GM23338 (cell line): ENCODE results near the gene NTRK3. TPM values are rescaled to one million over a fixed set of nuclear protein-coding genes. Genes with fewer than 3 reads are reported as not detected.

Source experiments
- ATAC-seq: fragments of 200-7000 bp; cut with Tn5 transposase; 3 replicates; pipeline ENCODE4 v1.9.1; 2020
- DNase-seq: peaks from one replicate; pipeline ENCODE4 v3.0.0-alpha.2; 2015; ENCODE audit warnings: low spot score
- H2AFZ ChIP-seq: fragments of 200-600 bp; sonication (generic); 2 replicates; pipeline ENCODE4 v1.8.0; 2016; ENCODE audit warnings: antibody characterized with exemption, mild to moderate bottlenecking, moderate library complexity
- H3F3A ChIP-seq: fragments of 200-600 bp; sonication (generic); replicated peaks from 2 replicates; pipeline ENCODE4 v1.8.0; 2017; ENCODE audit warnings: antibody characterized with exemption, mixed run types, low read depth
- H3K27ac ChIP-seq: fragments of 200-600 bp; sonication (generic); 2 replicates; pipeline ENCODE4 v1.6.1; 2016; ENCODE audit warnings: low read depth
- H3K27me3 ChIP-seq: fragments of 200-600 bp; sonication (generic); 2 replicates; pipeline ENCODE4 v1.8.0; 2016; ENCODE audit warnings: mild to moderate bottlenecking, mixed run types, moderate library complexity; ENCODE audit not compliant: insufficient read depth
- H3K36me3 ChIP-seq: fragments of 200-600 bp; sonication (generic); 2 replicates; pipeline ENCODE4 v1.8.0; 2016; ENCODE audit warnings: mild to moderate bottlenecking; ENCODE audit not compliant: insufficient read depth
- H3K4me1 ChIP-seq: fragments of 200-600 bp; sonication (generic); 2 replicates; pipeline ENCODE4 v1.8.0; 2016; ENCODE audit warnings: mild to moderate bottlenecking, moderate library complexity; ENCODE audit not compliant: insufficient read depth
- H3K4me2 ChIP-seq: fragments of 200-600 bp; sonication (generic); 2 replicates; pipeline ENCODE4 v1.7.1; 2017; ENCODE audit warnings: mixed run types
- H3K4me3 ChIP-seq: fragments of 200-600 bp; sonication (generic); 2 replicates; pipeline ENCODE4 v1.6.1; 2016; ENCODE audit warnings: mixed run types
- H3K79me2 ChIP-seq: fragments of 200-600 bp; sonication (generic); replicated peaks from 2 replicates; pipeline ENCODE4 v1.8.0; 2017; ENCODE audit warnings: mild to moderate bottlenecking; ENCODE audit not compliant: insufficient read depth
- H3K9me2 ChIP-seq: fragments of 200-600 bp; sonication (generic); 2 replicates; pipeline ENCODE4 v1.8.0; 2017; ENCODE audit not compliant: insufficient read depth
- H4K20me1 ChIP-seq: fragments of 200-600 bp; sonication (generic); replicated peaks from 2 replicates; pipeline ENCODE4 v1.8.0; 2017; ENCODE audit warnings: mild to moderate bottlenecking; ENCODE audit not compliant: insufficient read depth
- H3K27ac Mint-ChIP-seq: 2 replicates; pipeline ENCODE4 v1.8.0; 2020; ENCODE audit warnings: inconsistent platforms, mild to moderate bottlenecking, moderate library complexity, mixed read lengths
- H3K27me3 Mint-ChIP-seq: 3 replicates; pipeline ENCODE4 v1.8.0; 2022; ENCODE audit warnings: low read depth, mild to moderate bottlenecking, moderate library complexity, mixed read lengths, inconsistent platforms; ENCODE audit not compliant: insufficient read depth, poor library complexity
- H3K36me3 Mint-ChIP-seq: 3 replicates; pipeline ENCODE4 v1.8.0; 2021; ENCODE audit warnings: low read depth, mild to moderate bottlenecking, inconsistent platforms, moderate library complexity, mixed read lengths
- H3K4me1 Mint-ChIP-seq: 3 replicates; pipeline ENCODE4 v1.8.0; 2020; ENCODE audit warnings: mild to moderate bottlenecking, inconsistent platforms, mixed read lengths
- H3K4me3 Mint-ChIP-seq: 3 replicates; pipeline ENCODE4 v1.8.0; 2021; ENCODE audit warnings: moderate library complexity, mild to moderate bottlenecking, inconsistent platforms, mixed read lengths
- H3K9me3 Mint-ChIP-seq: 3 replicates; pipeline ENCODE4 v1.8.0; 2020; ENCODE audit warnings: moderate library complexity, mild to moderate bottlenecking, inconsistent platforms, mixed read lengths
- CREB1 ChIP-seq: fragments of 250-450 bp; sonication (Bioruptor Pico); IDR thresholded peaks from 2 replicates; pipeline ENCODE4 v1.5.0; 2020; ENCODE audit warnings: low read depth, mild to moderate bottlenecking, moderate library complexity
- CTCF ChIP-seq, 2 experiments: fragments of 200-600 bp in 1 of 2; sonication (generic) in 1 of 2; conservative IDR thresholded peaks; 2 replicates each; pipeline versions ENCODE4 v1.5.1 to v1.6.1; 2016 to 2017; ENCODE audit warnings: antibody characterized with exemption in 2 of 2, low read depth in 2 of 2, mild to moderate bottlenecking in 2 of 2, moderate library complexity in 1 of 2
- JUNB ChIP-seq: IDR thresholded peaks from one replicate; pipeline ENCODE4 v1.6.1; 2016; ENCODE audit warnings: antibody characterized with exemption; ENCODE audit not compliant: unreplicated experiment
- NANOG ChIP-seq: IDR thresholded peaks from 2 replicates; pipeline ENCODE4 v1.6.1; 2016; ENCODE audit warnings: antibody characterized with exemption, borderline replicate concordance
- POLR2AphosphoS5 ChIP-seq: IDR thresholded peaks from 2 replicates; pipeline ENCODE4 v1.6.1; 2016; ENCODE audit warnings: antibody characterized with exemption, low read depth
- STAT1 ChIP-seq: IDR thresholded peaks from one replicate; pipeline ENCODE4 v1.6.1; 2016; ENCODE audit warnings: antibody characterized with exemption; ENCODE audit not compliant: unreplicated experiment
- ZNF114 ChIP-seq: fragments of 250-450 bp; sonication (Bioruptor Pico); IDR thresholded peaks from 2 replicates; pipeline ENCODE4 v1.5.0; 2020; ENCODE audit warnings: mild to moderate bottlenecking, moderate library complexity
- ZNF331 ChIP-seq: fragments of 250-450 bp; sonication (Bioruptor Pico); IDR thresholded peaks from 2 replicates; pipeline ENCODE4 v1.5.0; 2020; ENCODE audit warnings: low read depth, mild to moderate bottlenecking, moderate library complexity
- polyA plus RNA-seq: library from polyadenylated mRNA; unstranded; fragments of >200 nt; fragmentation: Nextera tagmentation; extraction: Ambion mirVana; gene quantifications from 2 replicates; pipeline ENCODE4 v1.2.1, GENCODE V29; 2016
- total RNA-seq: library from RNA; depleted of rRNA; stranded (reverse); fragments of >200 nt; shearing (Covaris generic); gene quantifications from 2 replicates; pipeline ENCODE4 v1.2.3, GENCODE V29; 2014
- TF ChIP-seq, protein P1 (sequence below): fragments of 250-450 bp; sonication (Bioruptor Pico); IDR thresholded peaks from 2 replicates; pipeline ENCODE4 v1.5.0; 2020; ENCODE audit warnings: mild to moderate bottlenecking, moderate library complexity
- TF ChIP-seq, protein P2 (sequence below): IDR thresholded peaks from one replicate; pipeline ENCODE4 v1.6.1; 2018; ENCODE audit warnings: antibody characterized with exemption; ENCODE audit not compliant: unreplicated experiment

NTRK3 gene
- total and polyA plus RNA-seq, 2 experiments from 2014 or later, result 3.1 to 5.3 TPM

- TF ChIP-seq, protein P1, sequence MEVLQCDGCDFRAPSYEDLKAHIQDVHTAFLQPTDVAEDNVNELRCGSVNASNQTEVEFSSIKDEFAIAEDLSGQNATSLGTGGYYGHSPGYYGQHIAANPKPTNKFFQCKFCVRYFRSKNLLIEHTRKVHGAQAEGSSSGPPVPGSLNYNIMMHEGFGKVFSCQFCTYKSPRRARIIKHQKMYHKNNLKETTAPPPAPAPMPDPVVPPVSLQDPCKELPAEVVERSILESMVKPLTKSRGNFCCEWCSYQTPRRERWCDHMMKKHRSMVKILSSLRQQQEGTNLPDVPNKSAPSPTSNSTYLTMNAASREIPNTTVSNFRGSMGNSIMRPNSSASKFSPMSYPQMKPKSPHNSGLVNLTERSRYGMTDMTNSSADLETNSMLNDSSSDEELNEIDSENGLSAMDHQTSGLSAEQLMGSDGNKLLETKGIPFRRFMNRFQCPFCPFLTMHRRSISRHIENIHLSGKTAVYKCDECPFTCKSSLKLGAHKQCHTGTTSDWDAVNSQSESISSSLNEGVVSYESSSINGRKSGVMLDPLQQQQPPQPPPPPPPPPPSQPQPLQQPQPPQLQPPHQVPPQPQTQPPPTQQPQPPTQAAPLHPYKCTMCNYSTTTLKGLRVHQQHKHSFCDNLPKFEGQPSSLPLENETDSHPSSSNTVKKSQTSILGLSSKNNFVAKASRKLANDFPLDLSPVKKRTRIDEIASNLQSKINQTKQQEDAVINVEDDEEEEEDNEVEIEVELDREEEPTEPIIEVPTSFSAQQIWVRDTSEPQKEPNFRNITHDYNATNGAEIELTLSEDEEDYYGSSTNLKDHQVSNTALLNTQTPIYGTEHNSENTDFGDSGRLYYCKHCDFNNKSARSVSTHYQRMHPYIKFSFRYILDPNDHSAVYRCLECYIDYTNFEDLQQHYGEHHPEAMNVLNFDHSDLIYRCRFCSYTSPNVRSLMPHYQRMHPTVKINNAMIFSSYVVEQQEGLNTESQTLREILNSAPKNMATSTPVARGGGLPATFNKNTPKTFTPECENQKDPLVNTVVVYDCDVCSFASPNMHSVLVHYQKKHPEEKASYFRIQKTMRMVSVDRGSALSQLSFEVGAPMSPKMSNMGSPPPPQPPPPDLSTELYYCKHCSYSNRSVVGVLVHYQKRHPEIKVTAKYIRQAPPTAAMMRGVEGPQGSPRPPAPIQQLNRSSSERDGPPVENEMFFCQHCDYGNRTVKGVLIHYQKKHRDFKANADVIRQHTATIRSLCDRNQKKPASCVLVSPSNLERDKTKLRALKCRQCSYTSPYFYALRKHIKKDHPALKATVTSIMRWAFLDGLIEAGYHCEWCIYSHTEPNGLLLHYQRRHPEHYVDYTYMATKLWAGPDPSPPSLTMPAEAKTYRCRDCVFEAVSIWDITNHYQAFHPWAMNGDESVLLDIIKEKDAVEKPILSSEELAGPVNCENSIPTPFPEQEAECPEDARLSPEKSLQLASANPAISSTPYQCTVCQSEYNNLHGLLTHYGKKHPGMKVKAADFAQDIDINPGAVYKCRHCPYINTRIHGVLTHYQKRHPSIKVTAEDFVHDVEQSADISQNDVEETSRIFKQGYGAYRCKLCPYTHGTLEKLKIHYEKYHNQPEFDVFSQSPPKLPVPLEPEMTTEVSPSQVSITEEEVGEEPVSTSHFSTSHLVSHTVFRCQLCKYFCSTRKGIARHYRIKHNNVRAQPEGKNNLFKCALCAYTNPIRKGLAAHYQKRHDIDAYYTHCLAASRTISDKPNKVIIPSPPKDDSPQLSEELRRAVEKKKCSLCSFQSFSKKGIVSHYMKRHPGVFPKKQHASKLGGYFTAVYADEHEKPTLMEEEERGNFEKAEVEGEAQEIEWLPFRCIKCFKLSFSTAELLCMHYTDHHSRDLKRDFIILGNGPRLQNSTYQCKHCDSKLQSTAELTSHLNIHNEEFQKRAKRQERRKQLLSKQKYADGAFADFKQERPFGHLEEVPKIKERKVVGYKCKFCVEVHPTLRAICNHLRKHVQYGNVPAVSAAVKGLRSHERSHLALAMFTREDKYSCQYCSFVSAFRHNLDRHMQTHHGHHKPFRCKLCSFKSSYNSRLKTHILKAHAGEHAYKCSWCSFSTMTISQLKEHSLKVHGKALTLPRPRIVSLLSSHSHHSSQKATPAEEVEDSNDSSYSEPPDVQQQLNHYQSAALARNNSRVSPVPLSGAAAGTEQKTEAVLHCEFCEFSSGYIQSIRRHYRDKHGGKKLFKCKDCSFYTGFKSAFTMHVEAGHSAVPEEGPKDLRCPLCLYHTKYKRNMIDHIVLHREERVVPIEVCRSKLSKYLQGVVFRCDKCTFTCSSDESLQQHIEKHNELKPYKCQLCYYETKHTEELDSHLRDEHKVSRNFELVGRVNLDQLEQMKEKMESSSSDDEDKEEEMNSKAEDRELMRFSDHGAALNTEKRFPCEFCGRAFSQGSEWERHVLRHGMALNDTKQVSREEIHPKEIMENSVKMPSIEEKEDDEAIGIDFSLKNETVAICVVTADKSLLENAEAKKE, result no peak
- TF ChIP-seq ZNF331, result no peak
- TF ChIP-seq, protein P2, sequence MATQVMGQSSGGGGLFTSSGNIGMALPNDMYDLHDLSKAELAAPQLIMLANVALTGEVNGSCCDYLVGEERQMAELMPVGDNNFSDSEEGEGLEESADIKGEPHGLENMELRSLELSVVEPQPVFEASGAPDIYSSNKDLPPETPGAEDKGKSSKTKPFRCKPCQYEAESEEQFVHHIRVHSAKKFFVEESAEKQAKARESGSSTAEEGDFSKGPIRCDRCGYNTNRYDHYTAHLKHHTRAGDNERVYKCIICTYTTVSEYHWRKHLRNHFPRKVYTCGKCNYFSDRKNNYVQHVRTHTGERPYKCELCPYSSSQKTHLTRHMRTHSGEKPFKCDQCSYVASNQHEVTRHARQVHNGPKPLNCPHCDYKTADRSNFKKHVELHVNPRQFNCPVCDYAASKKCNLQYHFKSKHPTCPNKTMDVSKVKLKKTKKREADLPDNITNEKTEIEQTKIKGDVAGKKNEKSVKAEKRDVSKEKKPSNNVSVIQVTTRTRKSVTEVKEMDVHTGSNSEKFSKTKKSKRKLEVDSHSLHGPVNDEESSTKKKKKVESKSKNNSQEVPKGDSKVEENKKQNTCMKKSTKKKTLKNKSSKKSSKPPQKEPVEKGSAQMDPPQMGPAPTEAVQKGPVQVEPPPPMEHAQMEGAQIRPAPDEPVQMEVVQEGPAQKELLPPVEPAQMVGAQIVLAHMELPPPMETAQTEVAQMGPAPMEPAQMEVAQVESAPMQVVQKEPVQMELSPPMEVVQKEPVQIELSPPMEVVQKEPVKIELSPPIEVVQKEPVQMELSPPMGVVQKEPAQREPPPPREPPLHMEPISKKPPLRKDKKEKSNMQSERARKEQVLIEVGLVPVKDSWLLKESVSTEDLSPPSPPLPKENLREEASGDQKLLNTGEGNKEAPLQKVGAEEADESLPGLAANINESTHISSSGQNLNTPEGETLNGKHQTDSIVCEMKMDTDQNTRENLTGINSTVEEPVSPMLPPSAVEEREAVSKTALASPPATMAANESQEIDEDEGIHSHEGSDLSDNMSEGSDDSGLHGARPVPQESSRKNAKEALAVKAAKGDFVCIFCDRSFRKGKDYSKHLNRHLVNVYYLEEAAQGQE, result no peak
These were observed 257.9 kb downstream of the NTRK3 start (continued) for GRCh38 chr15:87998630-87999029.

DNA sequence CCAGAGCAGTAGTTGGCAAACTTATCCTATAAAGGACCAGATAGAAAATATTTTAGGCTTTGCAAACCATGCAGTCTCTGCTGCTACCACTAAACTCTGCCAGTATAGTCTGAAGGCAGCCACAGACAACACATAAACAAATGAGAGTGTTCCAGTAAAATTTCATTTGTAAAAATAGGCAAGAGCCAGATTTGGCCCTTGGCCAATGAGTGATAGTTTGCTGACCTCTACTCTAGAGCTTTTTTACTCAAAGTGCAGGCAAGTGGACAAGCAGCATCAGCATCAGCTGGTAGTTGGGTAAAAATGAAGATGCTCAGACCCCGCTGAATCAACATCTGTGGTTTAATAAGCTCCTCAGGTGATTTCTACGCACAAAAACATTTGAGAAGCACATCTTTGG lies 269.8 kb downstream of the NTRK3 start:
- DNase-seq (no peak), ATAC-seq (no peak)
- Histone ChIP-seq H3K27me3 (no peaks in the 10 kb centered on the region), H3K27ac (no peak overlapping the region), H3K4me2 (no peak overlapping the region), H3K79me2 (no peaks in the 10 kb centered on the region), H2AFZ (no peak overlapping the region), H4K20me1 (no peaks in the 10 kb centered on the region), H3F3A (no peaks in the 10 kb centered on the region), H3K9me2 (0 out of 2 replicates have a peak, but pooled peaks cover 17% of the 10 kb centered on the region), H3K4me1 (no peaks in the 10 kb centered on the region), H3K36me3 (no peaks in the 10 kb centered on the region), H3K4me3 (no peak overlapping the region)
- no peak overlapping the region for H3K4me3 Mint-ChIP-seq
- no peaks in the 10 kb centered on the region for H3K9me3 Mint-ChIP-seq
- no peaks in the 10 kb centered on the region for H3K4me1 Mint-ChIP-seq
- H3K36me3 Mint-ChIP-seq, result no peaks in the 10 kb centered on the region
- no peak overlapping the region for H3K27ac Mint-ChIP-seq
- H3K27me3 Mint-ChIP-seq, result peaks cover 4% of the 10 kb centered on the region
- TF ChIP-seq STAT1 (no peak), ZNF331 (no peak), POLR2AphosphoS5 (no peak), JUNB (no peak), CREB1 (CRISPR knock-in tag) (no peak), NANOG (no peak), CTCF (conservative IDR thresholded peaks at IDR 0.05; ENCODE audit: low read depth in 2 of 2) (no peak), ZNF114 (no peak)
